ENCODE data around the gene EMILIN2.

DNA sequence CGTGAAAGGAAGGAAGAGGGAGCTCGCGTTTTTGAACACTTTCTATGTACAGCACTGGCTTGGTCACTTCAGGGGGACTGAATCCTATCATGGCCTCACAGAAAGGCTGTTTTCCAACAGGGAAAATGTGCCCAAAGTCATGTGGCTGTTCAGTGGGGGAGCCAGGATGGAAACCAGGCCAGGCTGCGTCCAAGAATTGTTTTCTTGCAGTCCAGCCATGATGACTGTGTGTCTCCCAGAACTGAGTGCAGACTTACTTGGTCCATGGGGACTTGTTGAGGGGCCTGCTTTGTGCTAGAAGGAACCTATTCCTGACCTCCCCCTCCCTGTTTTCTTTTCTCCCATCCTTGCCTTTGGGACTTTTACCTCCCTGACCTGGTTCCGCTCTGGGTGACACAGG, 46.9 kb downstream of the EMILIN2 start:
- TF ChIP-seq ZNF713 (CRISPR knock-in tag; IDR thresholded peaks at IDR 0.05) (no peak), ZNF780A (CRISPR knock-in tag; IDR thresholded peaks at IDR 0.05) (no peak), HNRNPUL1 (IDR thresholded peaks at IDR 0.05; ENCODE audit: low read depth, low read length) (no peak), CREB1 (IDR thresholded peaks at IDR 0.05) (no peak), CREB1 (CRISPR knock-in tag; IDR thresholded peaks at IDR 0.05) (no peak), POLR2AphosphoS5 (IDR thresholded peaks at IDR 0.05; ENCODE audit: low read depth, low read length) (no peak), RCOR2 (CRISPR knock-in tag; IDR thresholded peaks at IDR 0.05) (no peak), CTCF (CRISPR knock-in tag; IDR thresholded peaks at IDR 0.05) (no peak), ARID2 (CRISPR knock-in tag; IDR thresholded peaks at IDR 0.05; ENCODE audit: borderline replicate concordance) (no peak), POLR2A (IDR thresholded peaks at IDR 0.05; ENCODE audit: insufficient read depth in 1 of 2, low read depth in 2 of 2, low read length in 2 of 2) (no peak), GMEB1 (CRISPR knock-in tag; IDR thresholded peaks at IDR 0.05; ENCODE audit: borderline replicate concordance) (no peak), ZNF724P (CRISPR knock-in tag; IDR thresholded peaks at IDR 0.05; ENCODE audit: borderline replicate concordance) (no peak), ZMYM2 (CRISPR knock-in tag; IDR thresholded peaks at IDR 0.05) (no peak), IRF2 (CRISPR knock-in tag; IDR thresholded peaks at IDR 0.05) (no peak), SAFB2 (CRISPR knock-in tag; IDR thresholded peaks at IDR 0.05; ENCODE audit: borderline replicate concordance, low read depth) (no peak)

All from HepG2 (cell line).